Renal pelvis (tissue), 4 donors: ENCODE data around the gene SKIDA1. TPM values are rescaled to one million over a fixed set of nuclear protein-coding genes. Genes with fewer than 3 reads are reported as not detected.

ENCODE experiments used
- DNase-seq: peaks from one replicate; pipeline ENCODE4 v3.0.0-alpha.2; 2013
- polyA plus RNA-seq, 3 donors: library from polyadenylated mRNA; unstranded; fragments of 120-200 nt; gene quantifications; one replicate each; pipeline ENCODE4 v1.2.1, GENCODE V29; 2013; ENCODE audit not compliant: insufficient read length in 3 of 3

The SKIDA1 gene
- polyA plus RNA-seq, 3 donors = 11.8 to 14.4 (median 13.6) TPM

GRCh38 chr10:21517134-21518031 lies 8.1 kb downstream of the SKIDA1 start:
- DNase-seq = no peak

GRCh38 chr10:21516242-21517131 lies 9.0 kb downstream of the SKIDA1 start:
- no peak for DNase-seq

- DNase-seq = no peak
These were observed 9.9 kb downstream of the SKIDA1 start for GRCh38 chr10:21515361-21516241.

GRCh38 chr10:21514818-21515351 lies 10.6 kb downstream of the SKIDA1 start:
- no peak for DNase-seq

- DNase-seq = no peak
These were observed 11.2 kb downstream of the SKIDA1 start for GRCh38 chr10:21514129-21514817.

GRCh38 chr10:21513405-21513788 lies 12.1 kb downstream of the SKIDA1 start:
- DNase-seq = no peak

- DNase-seq = no peak
These were observed 12.7 kb downstream of the SKIDA1 start for GRCh38 chr10:21512573-21513404.

- no peak for DNase-seq
These were observed 13.4 kb downstream of the SKIDA1 start for GRCh38 chr10:21511946-21512572.

GRCh38 chr10:21511095-21511570 lies 14.3 kb downstream of the SKIDA1 start:
- no peak for DNase-seq

GRCh38 chr10:21510241-21511094 lies 15.0 kb downstream of the SKIDA1 start:
- DNase-seq = no peak

- no peak for DNase-seq
These were observed 15.9 kb downstream of the SKIDA1 start for GRCh38 chr10:21509341-21510240.

GRCh38 chr10:21508706-21509331 lies 16.7 kb downstream of the SKIDA1 start:
- DNase-seq = no peak

- DNase-seq = no peak
These were observed 18.3 kb downstream of the SKIDA1 start for GRCh38 chr10:21507150-21507549.

- DNase-seq = no peak
These were observed 19.1 kb downstream of the SKIDA1 start for GRCh38 chr10:21506351-21506750.

GRCh38 chr10:21505711-21506278 lies 19.7 kb downstream of the SKIDA1 start:
- no peak for DNase-seq

- no peak for DNase-seq
These were observed 21.9 kb downstream of the SKIDA1 start for GRCh38 chr10:21503542-21503941.
